K562 (cell line): ENCODE measurements around the gene PAPOLB. TPM values are rescaled to one million over a fixed set of nuclear protein-coding genes. Genes with fewer than 3 reads are reported as not detected.

Experiments used
- ATF1 ChIP-seq, 2 experiments: fragments of 450-650 bp in 1 of 2; IDR thresholded peaks; 2 replicates each; pipeline ENCODE4 v1.6.1; 2016; ENCODE audit warnings: missing compliant biosample characterization in 1 of 2, missing genetic modification characterization in 1 of 2
- NCOA1 ChIP-seq: fragments of 450-650 bp; IDR thresholded peaks from 2 replicates; pipeline ENCODE4 v1.6.1; 2016; ENCODE audit warnings: low read depth
- ZNF3 ChIP-seq: fragments of 250-450 bp; sonication (Bioruptor Pico); IDR thresholded peaks from 2 replicates; pipeline ENCODE4 v1.5.0; 2021; ENCODE audit warnings: mild to moderate bottlenecking, moderate library complexity
- ZNF561 ChIP-seq: fragments of 450-650 bp; formaldehyde crosslinking; conservative IDR thresholded peaks from 2 replicates; pipeline ENCODE4 v1.4.0; 2020; ENCODE audit warnings: mild to moderate bottlenecking, moderate library complexity
- polyA plus RNA-seq, 8 experiments: library from polyadenylated mRNA; depleted of rRNA in 4 of 8; stranded (reverse) in 5 of 8; unstranded in 3 of 8; fragments of >200 nt; fragmentation: Nextera tagmentation in 2 of 8; fragmentation: Illumina TruSeq in 1 of 8; extraction: Ambion mirVana in 2 of 8; extraction: Trizol in 1 of 8; gene quantifications; 2 replicates each; pipeline versions ENCODE4 v1.2.1 to v1.2.3, GENCODE V29; 2011 to 2014; ENCODE audit warnings: inconsistent platforms in 1 of 8, missing spikeins in 1 of 8
- total RNA-seq, 7 experiments: library from RNA; depleted of rRNA in 6 of 7; stranded (reverse); fragments of >200 nt in 6 of 7; fragmentation: Illumina TruSeq in 2 of 7; extraction: Trizol in 2 of 7; gene quantifications; 2 replicates each; pipeline versions ENCODE4 v1.2.1 to v1.2.3, GENCODE V29; 2011 to 2021; ENCODE audit warnings: low replicate concordance in 1 of 7
- TF ChIP-seq, protein P1 (sequence below): sonication (generic); formaldehyde crosslinking; IDR thresholded peaks from 2 replicates; pipeline ENCODE4 v1.8.0; 2022; ENCODE audit warnings: missing genetic modification reagents, mild to moderate bottlenecking, borderline replicate concordance
- TF ChIP-seq, protein P2 (sequence below), 2 experiments: IDR thresholded peaks in 1 of 2; conservative IDR thresholded peaks in 1 of 2; 2 replicates each; pipeline ENCODE4 v1.6.1; 2016; ENCODE audit warnings: low read depth in 2 of 2, mild to moderate bottlenecking in 1 of 2, missing compliant biosample characterization in 1 of 2, missing genetic modification characterization in 1 of 2, moderate library complexity in 1 of 2
- TF ChIP-seq, protein P3 (sequence below): fragments of 450-650 bp; IDR thresholded peaks from 2 replicates; pipeline ENCODE4 v1.6.1; 2016; ENCODE audit warnings: missing biosample characterization, missing genetic modification characterization
- TF ChIP-seq, protein P4 (sequence below): sonication (generic); formaldehyde crosslinking; IDR thresholded peaks from 2 replicates; pipeline ENCODE4 v1.8.0; 2022; ENCODE audit warnings: mild to moderate bottlenecking, missing genetic modification reagents
- TF ChIP-seq, protein P5 (sequence below): fragments of 250-450 bp; sonication (Bioruptor Pico); IDR thresholded peaks from 2 replicates; pipeline ENCODE4 v1.8.0; 2021; ENCODE audit warnings: moderate library complexity, mild to moderate bottlenecking, inconsistent platforms
- TF ChIP-seq, protein P6 (sequence below): fragments of 150-350 bp; conservative IDR thresholded peaks from 2 replicates; pipeline ENCODE4 v1.6.1; 2014; ENCODE audit warnings: low read length

The PAPOLB gene
- total and polyA plus RNA-seq, 9 of the 15 experiments (the other 6 are each of a cell fraction or from before 2014, with no cell fraction given), result 0.04 to 0.33 (median 0.16) TPM; not detected in 4

DNA sequence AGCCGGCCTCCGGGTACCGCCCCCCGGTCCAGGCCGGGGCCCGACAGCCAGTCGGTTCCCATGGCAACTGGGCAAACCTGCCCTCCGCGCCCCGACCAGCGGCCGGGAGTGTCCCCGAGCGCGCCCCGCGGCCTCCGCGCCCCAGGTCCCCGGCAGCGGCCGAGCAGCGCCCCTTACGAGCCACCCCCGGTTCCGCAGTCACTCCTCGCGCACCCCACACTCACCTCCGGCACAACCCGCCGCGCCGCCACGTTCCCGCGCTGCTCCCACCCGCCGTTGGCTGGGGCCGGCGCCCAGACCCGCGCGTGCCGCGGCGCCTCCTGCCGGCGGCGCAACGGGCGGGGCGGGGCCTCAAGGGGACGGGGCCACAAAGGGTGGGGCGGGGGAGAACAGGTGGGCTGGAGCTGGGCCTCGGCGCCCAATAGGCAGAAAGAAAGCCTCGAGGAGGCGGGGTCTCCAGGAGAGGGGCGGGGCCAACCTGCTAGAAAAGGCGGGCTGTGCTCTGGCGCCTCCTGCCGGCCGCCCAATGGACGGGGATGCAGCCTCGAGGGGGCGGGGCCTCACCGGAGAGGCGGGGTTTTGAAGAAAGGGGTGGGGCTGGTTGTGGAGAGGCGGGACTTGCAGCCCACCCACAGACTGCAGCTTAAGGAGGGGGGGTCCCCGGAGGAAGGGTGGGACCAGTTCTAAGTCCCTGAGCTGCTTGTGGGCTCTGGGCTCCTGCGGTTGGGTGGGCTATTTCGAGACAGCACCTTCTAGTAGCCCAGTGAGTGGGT is 21.7 kb upstream of the PAPOLB start, which contains the start of gene RADIL (continued):
- TF ChIP-seq, protein P1, sequence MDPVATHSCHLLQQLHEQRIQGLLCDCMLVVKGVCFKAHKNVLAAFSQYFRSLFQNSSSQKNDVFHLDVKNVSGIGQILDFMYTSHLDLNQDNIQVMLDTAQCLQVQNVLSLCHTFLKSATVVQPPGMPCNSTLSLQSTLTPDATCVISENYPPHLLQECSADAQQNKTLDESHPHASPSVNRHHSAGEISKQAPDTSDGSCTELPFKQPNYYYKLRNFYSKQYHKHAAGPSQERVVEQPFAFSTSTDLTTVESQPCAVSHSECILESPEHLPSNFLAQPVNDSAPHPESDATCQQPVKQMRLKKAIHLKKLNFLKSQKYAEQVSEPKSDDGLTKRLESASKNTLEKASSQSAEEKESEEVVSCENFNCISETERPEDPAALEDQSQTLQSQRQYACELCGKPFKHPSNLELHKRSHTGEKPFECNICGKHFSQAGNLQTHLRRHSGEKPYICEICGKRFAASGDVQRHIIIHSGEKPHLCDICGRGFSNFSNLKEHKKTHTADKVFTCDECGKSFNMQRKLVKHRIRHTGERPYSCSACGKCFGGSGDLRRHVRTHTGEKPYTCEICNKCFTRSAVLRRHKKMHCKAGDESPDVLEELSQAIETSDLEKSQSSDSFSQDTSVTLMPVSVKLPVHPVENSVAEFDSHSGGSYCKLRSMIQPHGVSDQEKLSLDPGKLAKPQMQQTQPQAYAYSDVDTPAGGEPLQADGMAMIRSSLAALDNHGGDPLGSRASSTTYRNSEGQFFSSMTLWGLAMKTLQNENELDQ (CRISPR knock-in tag), result no peak
- TF ChIP-seq, protein P2, sequence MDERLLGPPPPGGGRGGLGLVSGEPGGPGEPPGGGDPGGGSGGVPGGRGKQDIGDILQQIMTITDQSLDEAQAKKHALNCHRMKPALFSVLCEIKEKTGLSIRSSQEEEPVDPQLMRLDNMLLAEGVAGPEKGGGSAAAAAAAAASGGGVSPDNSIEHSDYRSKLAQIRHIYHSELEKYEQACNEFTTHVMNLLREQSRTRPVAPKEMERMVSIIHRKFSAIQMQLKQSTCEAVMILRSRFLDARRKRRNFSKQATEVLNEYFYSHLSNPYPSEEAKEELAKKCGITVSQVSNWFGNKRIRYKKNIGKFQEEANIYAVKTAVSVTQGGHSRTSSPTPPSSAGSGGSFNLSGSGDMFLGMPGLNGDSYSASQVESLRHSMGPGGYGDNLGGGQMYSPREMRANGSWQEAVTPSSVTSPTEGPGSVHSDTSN (CRISPR knock-in tag; IDR thresholded peaks at IDR 0.05; ENCODE audit: low read depth), result no peak
- TF ChIP-seq, protein P2 (tag; conservative IDR thresholded peaks at IDR 0.05; ENCODE audit: low read depth), result no peak
- TF ChIP-seq, protein P3, sequence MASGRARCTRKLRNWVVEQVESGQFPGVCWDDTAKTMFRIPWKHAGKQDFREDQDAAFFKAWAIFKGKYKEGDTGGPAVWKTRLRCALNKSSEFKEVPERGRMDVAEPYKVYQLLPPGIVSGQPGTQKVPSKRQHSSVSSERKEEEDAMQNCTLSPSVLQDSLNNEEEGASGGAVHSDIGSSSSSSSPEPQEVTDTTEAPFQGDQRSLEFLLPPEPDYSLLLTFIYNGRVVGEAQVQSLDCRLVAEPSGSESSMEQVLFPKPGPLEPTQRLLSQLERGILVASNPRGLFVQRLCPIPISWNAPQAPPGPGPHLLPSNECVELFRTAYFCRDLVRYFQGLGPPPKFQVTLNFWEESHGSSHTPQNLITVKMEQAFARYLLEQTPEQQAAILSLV, result no peak
- TF ChIP-seq, protein P4, sequence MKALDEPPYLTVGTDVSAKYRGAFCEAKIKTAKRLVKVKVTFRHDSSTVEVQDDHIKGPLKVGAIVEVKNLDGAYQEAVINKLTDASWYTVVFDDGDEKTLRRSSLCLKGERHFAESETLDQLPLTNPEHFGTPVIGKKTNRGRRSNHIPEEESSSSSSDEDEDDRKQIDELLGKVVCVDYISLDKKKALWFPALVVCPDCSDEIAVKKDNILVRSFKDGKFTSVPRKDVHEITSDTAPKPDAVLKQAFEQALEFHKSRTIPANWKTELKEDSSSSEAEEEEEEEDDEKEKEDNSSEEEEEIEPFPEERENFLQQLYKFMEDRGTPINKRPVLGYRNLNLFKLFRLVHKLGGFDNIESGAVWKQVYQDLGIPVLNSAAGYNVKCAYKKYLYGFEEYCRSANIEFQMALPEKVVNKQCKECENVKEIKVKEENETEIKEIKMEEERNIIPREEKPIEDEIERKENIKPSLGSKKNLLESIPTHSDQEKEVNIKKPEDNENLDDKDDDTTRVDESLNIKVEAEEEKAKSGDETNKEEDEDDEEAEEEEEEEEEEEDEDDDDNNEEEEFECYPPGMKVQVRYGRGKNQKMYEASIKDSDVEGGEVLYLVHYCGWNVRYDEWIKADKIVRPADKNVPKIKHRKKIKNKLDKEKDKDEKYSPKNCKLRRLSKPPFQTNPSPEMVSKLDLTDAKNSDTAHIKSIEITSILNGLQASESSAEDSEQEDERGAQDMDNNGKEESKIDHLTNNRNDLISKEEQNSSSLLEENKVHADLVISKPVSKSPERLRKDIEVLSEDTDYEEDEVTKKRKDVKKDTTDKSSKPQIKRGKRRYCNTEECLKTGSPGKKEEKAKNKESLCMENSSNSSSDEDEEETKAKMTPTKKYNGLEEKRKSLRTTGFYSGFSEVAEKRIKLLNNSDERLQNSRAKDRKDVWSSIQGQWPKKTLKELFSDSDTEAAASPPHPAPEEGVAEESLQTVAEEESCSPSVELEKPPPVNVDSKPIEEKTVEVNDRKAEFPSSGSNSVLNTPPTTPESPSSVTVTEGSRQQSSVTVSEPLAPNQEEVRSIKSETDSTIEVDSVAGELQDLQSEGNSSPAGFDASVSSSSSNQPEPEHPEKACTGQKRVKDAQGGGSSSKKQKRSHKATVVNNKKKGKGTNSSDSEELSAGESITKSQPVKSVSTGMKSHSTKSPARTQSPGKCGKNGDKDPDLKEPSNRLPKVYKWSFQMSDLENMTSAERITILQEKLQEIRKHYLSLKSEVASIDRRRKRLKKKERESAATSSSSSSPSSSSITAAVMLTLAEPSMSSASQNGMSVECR (CRISPR knock-in tag), result no peak
- TF ChIP-seq NCOA1 (no peak), ZNF3 (CRISPR knock-in tag) (no peak), ZNF561 (CRISPR knock-in tag) (no peak), ATF1 (CRISPR knock-in tag; IDR thresholded peaks at IDR 0.05) (no peak), ATF1 (tag; IDR thresholded peaks at IDR 0.05) (0 out of 2 replicates have a peak, but pooled peaks have one; percentile 12)
- TF ChIP-seq, protein P5, sequence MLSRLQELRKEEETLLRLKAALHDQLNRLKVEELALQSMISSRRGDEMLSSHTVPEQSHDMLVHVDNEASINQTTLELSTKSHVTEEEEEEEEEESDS (CRISPR knock-in tag), result no peak
- TF ChIP-seq, protein P6, sequence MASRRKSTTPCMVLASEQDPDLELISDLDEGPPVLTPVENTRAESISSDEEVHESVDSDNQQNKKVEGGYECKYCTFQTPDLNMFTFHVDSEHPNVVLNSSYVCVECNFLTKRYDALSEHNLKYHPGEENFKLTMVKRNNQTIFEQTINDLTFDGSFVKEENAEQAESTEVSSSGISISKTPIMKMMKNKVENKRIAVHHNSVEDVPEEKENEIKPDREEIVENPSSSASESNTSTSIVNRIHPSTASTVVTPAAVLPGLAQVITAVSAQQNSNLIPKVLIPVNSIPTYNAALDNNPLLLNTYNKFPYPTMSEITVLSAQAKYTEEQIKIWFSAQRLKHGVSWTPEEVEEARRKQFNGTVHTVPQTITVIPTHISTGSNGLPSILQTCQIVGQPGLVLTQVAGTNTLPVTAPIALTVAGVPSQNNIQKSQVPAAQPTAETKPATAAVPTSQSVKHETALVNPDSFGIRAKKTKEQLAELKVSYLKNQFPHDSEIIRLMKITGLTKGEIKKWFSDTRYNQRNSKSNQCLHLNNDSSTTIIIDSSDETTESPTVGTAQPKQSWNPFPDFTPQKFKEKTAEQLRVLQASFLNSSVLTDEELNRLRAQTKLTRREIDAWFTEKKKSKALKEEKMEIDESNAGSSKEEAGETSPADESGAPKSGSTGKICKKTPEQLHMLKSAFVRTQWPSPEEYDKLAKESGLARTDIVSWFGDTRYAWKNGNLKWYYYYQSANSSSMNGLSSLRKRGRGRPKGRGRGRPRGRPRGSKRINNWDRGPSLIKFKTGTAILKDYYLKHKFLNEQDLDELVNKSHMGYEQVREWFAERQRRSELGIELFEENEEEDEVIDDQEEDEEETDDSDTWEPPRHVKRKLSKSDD, result no peak
